Brain microvascular endothelial cell (primary cell): ENCODE results near the gene ZBTB7C.

Experiments
- DNase-seq: peaks from one replicate; pipeline ENCODE4 v3.0.0-alpha.2; 2020
- H3K27ac ChIP-seq: fragments of 250-450 bp; sonication (Bioruptor Pico); 2 replicates; pipeline ENCODE4 v1.5.1; 2020; ENCODE audit warnings: mild to moderate bottlenecking, moderate library complexity
- H3K27me3 ChIP-seq: fragments of 250-450 bp; sonication (Bioruptor Pico); replicated peaks from 2 replicates; pipeline ENCODE4 v1.5.1; 2020; ENCODE audit warnings: mild to moderate bottlenecking
- H3K36me3 ChIP-seq: fragments of 250-450 bp; sonication (Bioruptor Pico); replicated peaks from 2 replicates; pipeline ENCODE4 v1.5.1; 2020; ENCODE audit warnings: mild to moderate bottlenecking
- H3K4me3 ChIP-seq: 2 replicates; pipeline ENCODE4 v1.5.1; 2011; ENCODE audit warnings: low read depth, mild to moderate bottlenecking, control low read depth, low read length, moderate library complexity
- in situ Hi-C: cut with HindIII; loops from 2 replicates; pipeline ENCODE4 v1.10.0; 2017; ENCODE audit warnings: low sequenced_read_pairs, low pct_ligation_motif_present
- TF ChIP-seq, protein P1 (sequence below): IDR thresholded peaks from 2 replicates; pipeline ENCODE4 v1.5.1; 2011; ENCODE audit warnings: low read depth, mild to moderate bottlenecking, moderate library complexity, low read length, control low read depth, inconsistent platforms; ENCODE audit errors: missing control alignments

The ZBTB7C gene

DNA sequence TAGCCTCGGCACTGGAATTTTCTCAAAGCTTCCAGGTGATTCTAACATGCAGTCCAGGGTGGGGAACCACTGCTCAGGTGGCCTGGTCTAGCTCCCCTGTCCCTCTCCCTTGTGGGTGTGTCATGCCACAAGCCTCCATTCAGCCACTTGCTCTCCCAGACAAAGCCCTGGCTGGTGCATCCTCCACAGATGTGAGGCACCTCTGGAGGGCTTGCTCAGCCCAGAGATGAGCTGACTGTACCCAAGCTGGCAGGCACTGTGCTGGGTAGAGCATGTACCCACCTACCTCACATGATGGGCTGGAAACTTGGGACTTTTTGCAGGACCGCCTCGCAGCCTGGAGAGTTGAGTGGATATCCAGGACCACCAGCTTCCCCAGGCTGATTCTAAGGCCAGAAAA is 88.1 kb downstream of the ZBTB7C start:
- H3K27ac ChIP-seq = no peak overlapping the region
- in situ Hi-C loops = no loop called here
- H3K36me3 ChIP-seq = no peaks in the 10 kb centered on the region
- no peaks in the 10 kb centered on the region for H3K27me3 ChIP-seq
- no peak for DNase-seq
- H3K4me3 ChIP-seq = no peak overlapping the region
- TF ChIP-seq, protein P1, sequence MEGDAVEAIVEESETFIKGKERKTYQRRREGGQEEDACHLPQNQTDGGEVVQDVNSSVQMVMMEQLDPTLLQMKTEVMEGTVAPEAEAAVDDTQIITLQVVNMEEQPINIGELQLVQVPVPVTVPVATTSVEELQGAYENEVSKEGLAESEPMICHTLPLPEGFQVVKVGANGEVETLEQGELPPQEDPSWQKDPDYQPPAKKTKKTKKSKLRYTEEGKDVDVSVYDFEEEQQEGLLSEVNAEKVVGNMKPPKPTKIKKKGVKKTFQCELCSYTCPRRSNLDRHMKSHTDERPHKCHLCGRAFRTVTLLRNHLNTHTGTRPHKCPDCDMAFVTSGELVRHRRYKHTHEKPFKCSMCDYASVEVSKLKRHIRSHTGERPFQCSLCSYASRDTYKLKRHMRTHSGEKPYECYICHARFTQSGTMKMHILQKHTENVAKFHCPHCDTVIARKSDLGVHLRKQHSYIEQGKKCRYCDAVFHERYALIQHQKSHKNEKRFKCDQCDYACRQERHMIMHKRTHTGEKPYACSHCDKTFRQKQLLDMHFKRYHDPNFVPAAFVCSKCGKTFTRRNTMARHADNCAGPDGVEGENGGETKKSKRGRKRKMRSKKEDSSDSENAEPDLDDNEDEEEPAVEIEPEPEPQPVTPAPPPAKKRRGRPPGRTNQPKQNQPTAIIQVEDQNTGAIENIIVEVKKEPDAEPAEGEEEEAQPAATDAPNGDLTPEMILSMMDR = no peak

DNA sequence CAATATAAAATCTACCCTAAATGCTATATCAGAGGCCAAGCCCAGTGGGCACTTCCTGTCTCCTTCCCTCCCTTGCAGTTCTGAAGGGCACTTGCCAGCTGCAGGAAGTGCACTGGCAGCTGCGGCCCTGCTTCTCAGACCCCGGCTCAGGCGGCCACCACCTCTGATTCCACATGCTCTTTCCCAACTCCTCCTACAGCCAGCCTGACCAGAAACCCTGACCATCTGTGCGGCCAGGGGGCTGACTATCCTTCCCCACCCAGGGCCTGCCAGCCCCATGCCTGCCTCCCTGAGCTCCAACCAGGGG is 88.6 kb downstream of the ZBTB7C start:
- H3K27me3 ChIP-seq = no peaks in the 10 kb centered on the region
- in situ Hi-C loops = no loop called here
- H3K36me3 ChIP-seq = no peaks in the 10 kb centered on the region
- TF ChIP-seq, protein P1 = no peak
- H3K4me3 ChIP-seq = no peak overlapping the region
- DNase-seq = no peak
- no peak overlapping the region for H3K27ac ChIP-seq

DNA sequence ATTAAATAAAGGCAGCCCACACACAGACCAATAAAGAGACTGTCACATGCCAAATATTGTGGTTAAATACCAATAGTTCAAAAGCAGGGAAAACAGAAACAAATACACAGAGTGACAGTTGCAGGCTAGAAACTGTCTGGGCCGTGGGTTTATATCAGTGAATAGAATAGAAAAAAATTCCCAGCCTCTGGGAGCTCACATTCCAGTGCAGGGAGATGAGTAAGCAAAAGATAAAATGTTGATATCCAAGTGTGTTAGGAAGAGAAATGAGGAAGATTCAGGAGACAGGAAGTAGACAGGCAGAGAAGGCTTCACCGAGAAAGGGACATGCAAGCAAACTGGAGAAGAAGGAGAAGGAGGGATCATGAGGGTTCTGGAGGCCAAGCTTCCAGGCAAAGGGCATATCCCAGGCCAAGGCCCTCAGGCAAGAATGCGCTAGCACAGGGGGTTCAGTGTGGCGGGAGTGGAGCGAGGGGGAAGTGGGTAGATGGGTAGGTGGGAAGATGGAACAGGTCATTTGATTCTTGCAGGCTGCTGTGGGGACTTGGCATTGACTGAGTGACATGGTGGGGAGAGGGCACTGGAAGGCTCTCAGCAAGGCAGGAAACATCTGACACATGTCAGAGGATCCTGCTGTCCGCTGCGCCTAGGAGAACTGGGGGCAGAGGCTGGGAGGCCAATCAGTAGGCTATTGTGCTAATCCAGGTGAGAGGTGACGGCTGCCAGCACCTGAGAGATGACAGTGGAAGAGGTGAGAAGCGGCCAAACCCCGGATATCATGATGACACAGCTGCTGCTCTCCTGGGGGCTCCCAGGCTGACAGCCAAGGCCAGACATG is 89.2 kb downstream of the ZBTB7C start:
- in situ Hi-C loops = no loop called here
- Histone ChIP-seq H3K4me3 (no peak overlapping the region), H3K27me3 (no peaks in the 10 kb centered on the region), H3K27ac (peak overlapping the region; percentile 47), H3K36me3 (no peaks in the 10 kb centered on the region)
- TF ChIP-seq, protein P1 = no peak
- peak; percentile 56 for DNase-seq

DNA sequence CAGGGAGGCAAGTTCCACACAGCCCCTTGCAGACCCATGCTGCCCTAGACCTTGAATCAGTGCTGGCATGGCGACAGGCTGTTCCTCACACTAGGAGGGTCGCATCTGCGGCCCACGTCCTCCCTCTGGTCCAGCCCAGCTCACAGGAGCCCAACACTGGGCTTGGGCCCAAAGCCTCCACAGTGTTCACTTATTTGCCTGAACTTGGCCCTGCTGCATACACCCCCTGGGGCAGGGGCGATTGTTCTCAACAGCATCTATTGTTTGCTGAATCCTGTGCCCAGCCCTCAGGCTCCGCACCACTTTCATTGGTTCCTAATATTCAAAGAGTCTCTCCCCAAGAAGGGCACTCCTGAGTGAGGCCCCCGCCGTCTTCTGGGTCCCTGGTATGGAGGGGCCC is 90.7 kb downstream of the ZBTB7C start:
- no peaks in the 10 kb centered on the region for H3K36me3 ChIP-seq
- in situ Hi-C loops = no loop called here
- TF ChIP-seq, protein P1 = no peak
- H3K27me3 ChIP-seq = no peaks in the 10 kb centered on the region
- H3K4me3 ChIP-seq = no peak overlapping the region
- no peak for DNase-seq
- H3K27ac ChIP-seq = no peak overlapping the region

DNA sequence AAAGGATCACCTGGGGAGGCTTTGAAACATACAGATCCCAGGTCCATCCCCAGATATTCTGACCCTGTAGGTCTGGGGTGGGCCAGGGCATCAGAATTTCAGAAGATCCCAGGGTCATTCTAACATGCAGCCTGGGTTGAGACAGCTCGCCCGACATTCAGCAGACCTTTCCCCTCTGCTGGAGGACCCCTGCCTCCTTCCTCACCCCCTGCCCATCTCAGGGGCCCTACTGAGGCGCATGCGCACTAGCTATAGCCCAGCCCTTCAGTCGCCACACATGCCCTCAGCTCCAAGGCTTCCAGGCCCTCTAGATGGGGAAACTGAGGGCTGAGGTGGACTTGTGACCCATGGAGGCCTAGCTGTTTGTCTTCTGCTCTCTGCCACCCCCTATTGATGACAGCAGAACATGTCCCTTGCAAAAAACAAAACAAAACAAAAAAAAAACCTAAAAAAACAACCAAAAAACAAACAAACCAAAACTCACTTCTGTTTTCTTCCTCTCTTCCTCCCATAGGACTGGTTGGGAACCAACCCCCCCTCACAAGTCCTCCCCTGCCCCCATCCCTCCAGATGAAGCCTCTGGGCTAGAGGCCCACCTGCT is 91.3 kb downstream of the ZBTB7C start:
- DNase-seq = no peak
- no peaks in the 10 kb centered on the region for H3K27me3 ChIP-seq
- in situ Hi-C loops = no loop called here
- TF ChIP-seq, protein P1 = peak; percentile 37
- no peaks in the 10 kb centered on the region for H3K36me3 ChIP-seq
- no peak overlapping the region for H3K27ac ChIP-seq
- no peak overlapping the region for H3K4me3 ChIP-seq
